IPS-20b (cell line): ENCODE data around the gene BIRC5.

Source experiments
- H3K27ac ChIP-seq: one replicate; pipeline ENCODE4 v1.5.1; 2013; ENCODE audit warnings: low read length
- H3K27me3 ChIP-seq: 2 replicates; pipeline ENCODE4 v1.6.1; 2013; ENCODE audit warnings: mild to moderate bottlenecking, low read length, inconsistent platforms; ENCODE audit not compliant: insufficient read depth
- H3K36me3 ChIP-seq: 2 replicates; pipeline ENCODE4 v1.6.1; 2013; ENCODE audit warnings: low read depth, mild to moderate bottlenecking, inconsistent platforms, low read length, moderate library complexity; ENCODE audit not compliant: insufficient read depth
- H3K4me1 ChIP-seq: 2 replicates; pipeline ENCODE4 v1.6.1; 2013; ENCODE audit warnings: mild to moderate bottlenecking, control low read depth, inconsistent platforms, low read length, moderate library complexity; ENCODE audit not compliant: insufficient read depth
- H3K4me3 ChIP-seq: 2 replicates; pipeline ENCODE4 v1.5.1; 2013; ENCODE audit warnings: mild to moderate bottlenecking, low read length, inconsistent platforms
- H3K9ac ChIP-seq: 2 replicates; pipeline ENCODE4 v1.6.1; 2013; ENCODE audit warnings: low read depth, mild to moderate bottlenecking, inconsistent platforms, low read length, moderate library complexity
- H3K9me3 ChIP-seq: 2 replicates; pipeline ENCODE4 v1.6.1; 2013; ENCODE audit warnings: mild to moderate bottlenecking, low read depth, low read length, inconsistent platforms; ENCODE audit not compliant: insufficient read depth

The BIRC5 gene

DNA sequence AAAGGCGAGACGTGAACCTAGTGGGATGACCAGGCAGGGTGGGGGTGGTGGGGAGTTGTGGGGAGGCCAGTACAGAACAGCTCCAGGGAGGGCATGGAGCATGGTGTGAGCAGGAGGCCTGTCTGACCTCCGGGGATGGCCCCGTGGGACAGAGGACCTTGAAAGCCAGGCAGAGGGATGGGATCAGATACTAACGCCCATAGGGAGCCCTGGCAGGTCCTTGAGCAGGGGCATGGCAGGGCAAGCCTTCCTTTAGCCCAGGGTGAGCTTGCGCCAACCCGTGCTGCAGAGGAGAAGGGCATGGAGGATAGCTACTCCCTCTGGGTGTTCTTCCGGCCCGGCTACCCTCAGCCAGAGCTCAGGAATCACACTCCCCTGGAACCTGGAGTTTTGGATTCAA is 52.7 kb downstream of the BIRC5 start:
- H3K4me3 ChIP-seq: no peak overlapping the region
- H3K4me1 ChIP-seq: peaks cover 36% of the 10 kb centered on the region
- no peaks in the 10 kb centered on the region for H3K9me3 ChIP-seq
- no peak overlapping the region for H3K9ac ChIP-seq
- H3K36me3 ChIP-seq: no peaks in the 10 kb centered on the region
- H3K27ac ChIP-seq: no peak overlapping the region
- peaks cover 17% of the 10 kb centered on the region for H3K27me3 ChIP-seq

- H3K36me3 ChIP-seq: no peaks in the 10 kb centered on the region
- peaks cover 39% of the 10 kb centered on the region for H3K4me1 ChIP-seq
- no peak overlapping the region for H3K27ac ChIP-seq
- peak overlapping the region; percentile 43; the same call in 1 of the 2 replicates for H3K4me3 ChIP-seq
- H3K27me3 ChIP-seq: peaks cover 17% of the 10 kb centered on the region
- no peaks in the 10 kb centered on the region for H3K9me3 ChIP-seq
- no peak overlapping the region for H3K9ac ChIP-seq
Observed at GRCh38 chr17:78267253-78268073, 53.4 kb downstream of the BIRC5 start.

DNA sequence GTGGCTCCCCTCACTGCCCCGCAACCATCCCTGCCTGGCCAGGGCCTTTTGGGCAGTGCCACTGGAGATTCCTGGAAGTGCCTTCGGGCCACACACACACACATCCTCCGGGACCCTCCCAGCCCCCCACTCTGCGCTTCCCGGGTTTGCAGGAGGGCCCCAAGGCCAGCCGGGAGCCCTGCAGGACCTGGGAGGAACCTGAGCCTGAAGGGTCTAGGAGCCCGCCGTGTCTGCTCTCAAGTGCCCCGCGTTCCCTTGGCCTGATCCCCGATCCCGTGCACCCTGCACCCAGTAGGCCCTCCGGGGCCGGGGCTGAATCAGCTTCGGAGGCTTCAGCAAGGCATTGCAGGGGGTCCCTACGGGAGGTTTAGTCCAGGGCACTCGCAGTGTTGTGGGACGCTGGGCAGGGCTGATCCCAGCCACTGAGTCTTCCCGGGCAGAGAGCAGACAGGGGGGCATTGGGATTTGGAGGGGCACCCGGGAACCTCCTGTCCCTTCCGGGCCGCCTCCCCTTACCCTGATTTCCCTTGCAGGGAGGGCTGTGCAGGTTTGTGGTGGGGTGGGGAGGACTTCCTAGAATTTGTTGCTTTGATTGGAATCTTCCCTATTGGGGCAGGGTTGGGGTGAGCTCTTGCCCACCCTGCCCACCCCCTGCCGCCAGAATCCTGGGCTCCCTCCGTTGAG is 54.3 kb downstream of the BIRC5 start:
- H3K4me1 ChIP-seq: peaks cover 41% of the 10 kb centered on the region
- no peaks in the 10 kb centered on the region for H3K36me3 ChIP-seq
- no peaks in the 10 kb centered on the region for H3K9me3 ChIP-seq
- H3K9ac ChIP-seq: no peak overlapping the region; the same call in 1 of the 2 replicates
- H3K27ac ChIP-seq: no peak overlapping the region
- H3K4me3 ChIP-seq: peak overlapping the region; percentile 43; the same call in 1 of the 2 replicates
- peaks cover 17% of the 10 kb centered on the region for H3K27me3 ChIP-seq

DNA sequence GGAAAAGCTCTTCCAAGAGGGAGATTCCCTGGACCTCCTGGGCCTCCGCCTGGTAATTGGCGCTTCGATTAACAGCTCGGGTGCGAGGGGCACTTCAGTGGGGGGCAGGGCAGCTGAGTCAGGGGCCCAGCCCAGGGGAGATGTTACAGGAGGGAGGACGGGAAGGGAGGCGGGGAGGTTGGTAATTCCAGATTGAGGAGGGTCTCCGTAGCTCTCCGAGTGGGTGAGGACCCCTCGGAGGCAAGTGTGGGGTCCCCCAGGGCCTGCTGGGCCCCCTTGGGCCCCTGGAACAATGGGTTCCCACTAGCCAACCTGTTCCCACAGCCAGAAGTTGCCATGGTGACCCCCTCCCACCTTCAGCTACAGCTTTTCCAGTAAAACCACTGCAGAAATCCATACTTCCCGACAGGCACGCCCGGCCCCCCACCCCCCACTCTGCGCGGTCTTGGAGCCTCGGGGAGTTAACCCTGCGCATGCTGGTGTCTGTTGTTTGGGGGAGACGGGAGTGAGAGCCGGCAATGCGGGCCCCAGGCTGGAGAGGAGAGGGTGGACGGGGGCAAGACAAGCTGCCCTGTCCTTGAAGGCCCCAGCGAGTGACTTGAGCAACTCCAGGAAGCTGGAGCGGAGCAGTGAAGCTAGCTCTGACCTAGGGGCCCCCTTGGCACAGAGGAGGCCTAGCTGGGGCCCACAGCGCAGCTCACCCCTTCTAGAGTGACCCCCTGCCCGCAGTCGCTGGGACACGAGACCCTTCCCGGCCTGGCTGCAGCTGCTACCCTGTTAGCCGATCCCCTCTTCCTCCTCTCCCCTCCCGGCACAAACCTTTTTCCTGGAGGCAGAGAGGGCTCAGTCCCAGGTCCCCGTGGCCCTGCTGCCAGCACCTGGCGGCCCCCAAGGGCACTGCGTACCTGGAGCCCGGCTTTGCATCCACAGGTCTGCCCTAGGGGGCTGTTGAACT is 55.2 kb downstream of the BIRC5 start:
- H3K9me3 ChIP-seq: no peaks in the 10 kb centered on the region
- H3K4me3 ChIP-seq: peak overlapping the region; percentile 43
- H3K27me3 ChIP-seq: peaks cover 17% of the 10 kb centered on the region
- no peaks in the 10 kb centered on the region for H3K36me3 ChIP-seq
- no peak overlapping the region for H3K27ac ChIP-seq
- H3K4me1 ChIP-seq: peaks cover 41% of the 10 kb centered on the region
- H3K9ac ChIP-seq: peak overlapping the region; percentile 71; the same call in 1 of the 2 replicates

DNA sequence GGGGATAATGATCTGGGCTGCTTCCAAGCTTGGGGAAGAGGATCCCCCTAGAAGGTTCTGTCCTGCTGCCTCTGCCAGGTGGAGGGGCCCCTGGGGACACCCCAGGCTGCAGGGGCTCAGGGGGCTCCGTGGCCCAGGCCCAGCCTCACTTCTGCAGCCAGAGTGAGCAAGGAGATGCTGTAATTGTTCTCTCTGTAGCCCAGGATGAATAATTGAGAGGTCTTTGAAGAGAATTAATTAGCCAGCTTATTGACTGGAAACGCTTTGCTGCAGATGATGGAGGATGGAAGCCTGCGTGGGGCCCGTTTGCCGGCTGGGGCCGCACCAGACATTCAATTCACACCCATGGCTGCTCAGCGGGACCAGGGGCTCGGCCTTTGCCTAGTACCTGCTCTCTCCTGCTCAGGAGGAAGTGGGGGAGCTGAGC is 55.9 kb downstream of the BIRC5 start:
- H3K9ac ChIP-seq: peak overlapping the region; percentile 34; the same call in 1 of the 2 replicates
- no peaks in the 10 kb centered on the region for H3K9me3 ChIP-seq
- peaks cover 38% of the 10 kb centered on the region; the same call in 1 of the 2 replicates for H3K4me1 ChIP-seq
- H3K27me3 ChIP-seq: peaks cover 17% of the 10 kb centered on the region
- H3K27ac ChIP-seq: no peak overlapping the region
- H3K36me3 ChIP-seq: no peaks in the 10 kb centered on the region
- no peak overlapping the region; the same call in 1 of the 2 replicates for H3K4me3 ChIP-seq

DNA sequence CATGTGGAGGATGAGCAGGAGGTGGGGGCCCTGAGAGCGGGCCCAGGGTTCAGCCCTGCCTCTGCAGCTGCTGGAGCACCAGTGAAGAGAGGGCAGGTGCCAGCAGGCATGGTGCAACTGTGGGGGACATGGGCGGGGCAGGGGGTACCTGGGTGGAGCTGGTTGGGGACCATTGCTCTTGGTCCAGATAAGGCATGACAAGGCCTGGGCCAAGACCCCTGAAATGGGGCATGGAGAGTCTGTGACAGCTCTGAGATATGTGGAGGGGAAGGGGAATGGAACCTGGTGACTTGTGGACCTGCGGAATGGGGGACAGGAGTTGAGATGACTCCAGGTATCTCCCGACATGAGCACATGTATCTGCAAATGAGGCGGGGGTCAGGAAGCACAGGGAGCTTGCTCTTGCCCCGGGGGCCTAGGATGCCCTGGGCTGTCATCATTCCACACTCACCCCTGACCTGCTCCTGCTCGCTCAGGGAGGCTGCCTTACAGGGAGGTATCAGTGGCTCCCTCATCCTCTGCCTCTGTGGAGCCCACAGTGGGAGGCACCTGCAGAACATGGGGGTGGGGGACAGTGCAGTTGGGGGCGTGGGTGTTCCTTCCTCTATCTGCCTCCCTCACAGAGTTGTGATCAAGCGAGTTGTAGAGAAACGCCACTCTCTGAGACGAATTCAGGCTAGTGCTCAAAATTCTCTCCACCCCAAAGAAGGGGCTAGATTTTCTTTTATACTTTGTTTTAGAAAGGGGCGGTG is 57.5 kb downstream of the BIRC5 start:
- Histone ChIP-seq H3K36me3 (no peaks in the 10 kb centered on the region), H3K27ac (no peak overlapping the region), H3K9ac (no peak overlapping the region), H3K4me1 (peaks cover 38% of the 10 kb centered on the region; the same call in 1 of the 2 replicates), H3K27me3 (peaks cover 17% of the 10 kb centered on the region), H3K9me3 (no peaks in the 10 kb centered on the region), H3K4me3 (no peak overlapping the region)

DNA sequence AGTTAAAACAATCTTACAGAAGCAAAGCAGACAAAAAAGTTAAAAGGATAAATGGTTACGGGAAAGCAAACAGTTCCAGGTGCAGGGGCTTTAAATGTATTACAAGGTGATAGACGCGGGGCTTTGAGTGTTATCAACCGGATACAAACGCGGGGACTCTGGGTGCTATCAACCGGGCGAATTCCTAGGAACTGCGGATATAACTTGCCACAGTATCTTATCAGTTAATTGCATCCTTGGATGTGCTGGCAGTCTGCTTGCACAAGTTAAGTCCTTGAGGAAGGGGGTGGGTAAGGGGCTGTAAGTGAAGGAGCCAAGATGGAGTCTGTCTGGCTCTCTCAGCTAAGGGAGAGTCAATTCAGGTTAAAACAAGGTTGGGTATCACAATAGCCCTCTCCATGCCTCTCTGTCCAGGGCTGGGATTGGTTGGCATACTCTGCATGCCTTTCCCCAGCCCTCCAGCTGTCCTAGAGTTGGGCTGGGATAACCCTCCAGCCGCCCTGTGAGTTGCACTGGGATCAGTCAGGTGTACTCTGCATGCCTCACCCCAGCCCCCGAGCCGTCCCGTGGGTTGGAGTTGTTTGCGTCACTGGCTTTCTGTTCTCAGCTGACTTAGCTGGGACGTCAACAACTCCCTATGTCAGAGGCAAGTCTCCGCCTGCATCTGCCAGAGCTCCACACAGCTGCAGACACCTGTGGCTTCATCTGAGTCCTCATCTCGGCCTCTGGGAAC is 58.3 kb downstream of the BIRC5 start:
- Histone ChIP-seq H3K4me3 (no peak overlapping the region), H3K27ac (no peak overlapping the region), H3K4me1 (peaks cover 36% of the 10 kb centered on the region; the same call in 1 of the 2 replicates), H3K9me3 (no peaks in the 10 kb centered on the region), H3K27me3 (peaks cover 17% of the 10 kb centered on the region), H3K36me3 (no peaks in the 10 kb centered on the region), H3K9ac (no peak overlapping the region; the same call in 1 of the 2 replicates)

DNA sequence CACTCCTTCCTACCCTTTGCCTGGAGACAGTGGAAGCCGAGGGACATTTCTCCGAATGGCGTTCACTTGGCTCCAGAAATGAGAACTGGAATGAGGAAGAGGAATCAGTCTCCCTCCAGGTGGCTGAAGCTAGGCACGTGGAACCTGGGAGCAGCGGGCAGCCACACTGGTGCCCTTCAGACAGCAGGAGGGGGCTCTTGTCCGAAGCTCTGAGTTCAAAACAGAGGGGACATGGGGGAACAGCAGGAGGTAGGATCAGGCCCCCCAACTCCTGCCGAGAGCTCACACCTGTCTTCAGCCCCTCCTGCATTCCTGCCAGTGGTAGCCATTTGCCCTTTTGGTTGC is 58.8 kb downstream of the BIRC5 start:
- peaks cover 12% of the 10 kb centered on the region for H3K27me3 ChIP-seq
- no peak overlapping the region for H3K27ac ChIP-seq
- H3K9me3 ChIP-seq: no peaks in the 10 kb centered on the region
- peaks cover 32% of the 10 kb centered on the region; the same call in 1 of the 2 replicates for H3K4me1 ChIP-seq
- H3K9ac ChIP-seq: no peak overlapping the region; the same call in 1 of the 2 replicates
- no peak overlapping the region for H3K4me3 ChIP-seq
- no peaks in the 10 kb centered on the region for H3K36me3 ChIP-seq

GRCh38 chr17:78273813-78274212 is 59.8 kb downstream of the BIRC5 start:
- Histone ChIP-seq H3K9me3 (no peaks in the 10 kb centered on the region), H3K27ac (no peak overlapping the region), H3K36me3 (no peaks in the 10 kb centered on the region), H3K4me3 (no peak overlapping the region), H3K4me1 (peaks cover 29% of the 10 kb centered on the region; the same call in 1 of the 2 replicates), H3K9ac (no peak overlapping the region), H3K27me3 (peaks cover 4% of the 10 kb centered on the region; the same call in 1 of the 2 replicates)
